GM18517 (cell line): Measurements from ENCODE around the gene FAM76A.
"Not testable (repeated sequence)": the region's sequence is repeated elsewhere in the genome, so short reads cannot be mapped to it uniquely, and the experiment has no call there.

ENCODE experiments used
- ATAC-seq: cut with Tn5 transposase; IDR thresholded peaks from one replicate; pipeline ENCODE4 v1.9.1; 2021; ENCODE audit warnings: mild to moderate bottlenecking, moderate library complexity; ENCODE audit not compliant: unreplicated experiment

Gene FAM76A

DNA sequence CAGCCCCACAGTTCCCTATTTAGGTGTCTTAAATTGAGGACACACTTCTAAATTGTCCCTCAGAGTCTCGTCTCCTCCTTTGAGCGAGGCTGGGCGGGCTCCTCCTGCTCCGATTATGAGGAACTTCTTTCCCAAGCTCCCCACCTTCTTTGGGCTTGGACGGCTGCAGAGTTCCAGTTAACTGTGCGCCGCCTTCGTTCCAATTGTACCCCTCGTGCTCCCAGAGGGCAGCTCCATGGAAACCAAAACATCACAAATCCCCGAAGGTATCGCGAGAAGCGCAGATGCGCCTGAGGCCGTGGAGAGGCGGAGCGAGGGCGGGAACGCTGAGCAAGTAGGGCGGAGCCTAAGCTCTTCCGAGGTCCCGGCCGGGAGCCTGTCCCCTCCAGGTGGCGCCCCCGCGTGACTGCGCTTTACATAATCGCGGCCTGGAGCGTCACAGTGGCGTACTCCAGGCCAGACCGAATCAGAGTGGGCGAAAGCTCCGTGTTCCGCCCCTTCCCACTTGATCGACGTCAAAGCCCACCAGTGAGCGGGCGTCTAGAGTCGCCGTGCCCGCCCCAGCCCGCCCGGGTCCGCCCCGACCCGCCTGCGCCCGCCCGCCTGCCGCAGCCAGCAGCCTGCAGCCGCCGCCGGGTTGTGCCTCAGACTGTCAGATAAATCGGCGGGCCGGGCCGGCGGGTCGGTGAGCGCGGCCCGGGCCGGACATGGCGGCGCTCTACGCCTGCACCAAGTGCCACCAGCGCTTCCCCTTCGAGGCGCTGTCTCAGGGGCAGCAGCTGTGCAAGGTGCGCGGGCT is at the start of gene FAM76A:
Gene FAM76A, plus strand, starts transcription at position 588 of the 799 bp plus-strand sequence. Its CDS starts 120 bp downstream, at position 708.
- ATAC-seq, result peak; percentile 95

DNA sequence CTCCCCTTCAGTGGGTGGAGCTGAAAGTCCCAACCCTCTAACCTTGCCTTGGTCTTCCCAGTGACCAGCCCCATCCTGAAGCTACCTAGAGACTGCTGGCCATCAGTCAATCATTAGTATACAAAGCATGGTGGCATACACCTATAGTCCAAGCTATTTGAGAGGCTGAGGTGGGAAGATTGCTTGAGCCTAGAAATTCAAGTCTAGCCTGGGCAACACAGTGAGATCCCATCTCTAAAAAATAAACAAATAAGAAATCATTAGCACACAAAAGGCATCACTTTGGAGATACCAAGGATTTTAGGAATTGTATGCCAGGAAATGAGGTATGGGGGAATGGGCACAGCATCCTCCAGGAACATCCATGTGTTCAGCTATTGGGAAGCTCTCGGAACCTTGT is 49.4 kb upstream of the FAM76A start:
- no peak for ATAC-seq

- no peak for ATAC-seq
These were observed 47.0 kb upstream of the FAM76A start for GRCh38 chr1:27678747-27679146.

- ATAC-seq, result not testable (repeated sequence)
These were observed 45.5 kb upstream of the FAM76A start for GRCh38 chr1:27680225-27680791.

GRCh38 chr1:27681580-27681979 is 44.2 kb upstream of the FAM76A start:
- not testable (repeated sequence) for ATAC-seq

GRCh38 chr1:27682351-27682944 is 43.3 kb upstream of the FAM76A start:
- ATAC-seq, result no peak

DNA sequence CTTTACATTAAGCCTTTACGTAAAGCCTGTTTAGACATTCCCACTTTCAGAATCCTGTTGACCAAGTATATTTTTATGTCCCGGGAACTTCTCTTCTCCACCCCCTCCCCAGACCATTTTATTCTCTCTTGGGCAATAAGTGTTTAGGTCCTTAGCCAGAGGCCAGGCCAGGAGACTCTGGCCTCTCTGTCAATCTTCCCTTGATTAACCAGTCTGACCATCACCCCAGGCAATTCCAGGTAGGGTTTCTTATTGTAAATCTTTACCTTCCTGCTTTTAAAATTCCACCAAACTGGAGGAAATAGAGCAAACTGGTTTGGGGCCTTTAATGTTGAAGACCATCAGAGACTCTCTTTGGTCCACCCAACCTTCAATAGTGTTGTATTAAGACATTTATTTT is 41.6 kb upstream of the FAM76A start:
- ATAC-seq, result no peak

GRCh38 chr1:27686223-27686990 is 39.4 kb upstream of the FAM76A start:
- no peak for ATAC-seq

DNA sequence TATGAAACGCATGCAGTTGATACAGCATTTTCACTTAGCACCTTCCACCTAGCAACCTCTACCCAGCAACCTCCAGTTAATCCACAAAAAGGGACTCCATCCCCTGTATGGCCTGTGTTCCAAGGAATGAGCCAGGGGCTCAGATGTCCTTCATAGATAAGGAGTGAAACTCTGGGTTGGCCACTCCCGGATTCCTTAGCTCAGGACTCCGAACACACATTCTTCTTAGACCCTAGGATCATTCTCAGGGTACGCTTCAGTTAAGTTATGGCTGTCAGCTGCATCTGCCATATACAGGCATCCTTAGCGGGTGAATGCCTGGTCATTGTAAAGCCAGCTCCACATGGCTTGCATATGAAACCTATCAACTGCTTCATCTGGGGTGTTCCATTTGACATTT is 37.9 kb upstream of the FAM76A start:
- ATAC-seq, result no peak

DNA sequence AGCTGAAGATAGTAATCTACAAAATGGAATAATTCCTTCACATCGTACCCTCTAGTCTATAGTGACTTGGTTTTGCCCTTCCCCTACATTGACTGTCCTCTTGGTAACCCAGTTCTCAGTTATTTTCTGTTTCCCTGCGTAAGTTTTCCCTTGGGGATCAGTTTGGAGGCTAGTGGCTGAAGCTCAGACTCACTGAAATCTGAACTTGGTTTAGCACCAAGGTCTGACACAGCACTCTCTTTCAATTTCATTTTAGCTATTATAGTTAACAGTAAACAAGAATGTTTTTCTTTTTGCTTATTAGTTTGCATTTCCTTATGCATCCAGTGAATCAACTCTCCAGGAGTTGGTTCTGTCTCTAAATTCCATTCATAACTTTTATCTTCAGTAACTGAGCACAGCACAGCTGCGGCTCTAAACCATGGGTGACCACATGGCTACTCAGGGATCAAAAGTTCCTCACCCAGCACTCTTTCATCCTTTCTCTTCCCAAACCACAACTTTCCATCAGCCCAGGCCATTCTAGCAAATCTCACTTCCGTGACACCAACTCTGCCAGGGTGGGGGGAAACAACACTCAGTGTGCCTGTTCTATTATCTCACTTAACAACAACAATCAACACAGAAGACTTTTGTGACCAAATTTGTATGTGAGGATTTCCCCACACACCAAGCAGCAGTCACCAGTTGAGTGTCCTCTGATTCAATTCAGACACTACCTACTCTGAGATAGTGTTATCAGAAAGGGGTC is 36.2 kb upstream of the FAM76A start:
- ATAC-seq, result no peak

DNA sequence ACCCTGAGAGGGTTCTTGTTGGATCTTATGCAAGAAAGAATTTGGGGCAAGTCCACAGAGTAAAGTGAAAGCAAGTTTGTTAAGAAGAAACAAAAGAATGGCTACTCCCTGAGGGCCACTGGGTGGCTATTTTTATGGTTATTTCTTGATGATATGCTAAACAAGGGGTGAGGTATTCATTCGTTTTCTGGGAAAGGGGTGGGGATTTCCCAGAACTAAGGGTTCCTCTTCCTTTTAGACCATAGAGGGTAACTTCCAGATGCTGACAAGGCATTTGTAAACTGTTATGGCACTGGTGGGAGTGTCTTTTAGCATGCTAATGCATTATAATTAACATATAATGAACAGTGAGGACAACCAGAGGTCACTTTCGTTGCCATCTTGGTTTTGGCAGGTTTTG is 35.6 kb upstream of the FAM76A start:
- ATAC-seq, result no peak

- ATAC-seq, result not testable (repeated sequence)
These were observed 28.9 kb upstream of the FAM76A start for GRCh38 chr1:27696835-27697234.

DNA sequence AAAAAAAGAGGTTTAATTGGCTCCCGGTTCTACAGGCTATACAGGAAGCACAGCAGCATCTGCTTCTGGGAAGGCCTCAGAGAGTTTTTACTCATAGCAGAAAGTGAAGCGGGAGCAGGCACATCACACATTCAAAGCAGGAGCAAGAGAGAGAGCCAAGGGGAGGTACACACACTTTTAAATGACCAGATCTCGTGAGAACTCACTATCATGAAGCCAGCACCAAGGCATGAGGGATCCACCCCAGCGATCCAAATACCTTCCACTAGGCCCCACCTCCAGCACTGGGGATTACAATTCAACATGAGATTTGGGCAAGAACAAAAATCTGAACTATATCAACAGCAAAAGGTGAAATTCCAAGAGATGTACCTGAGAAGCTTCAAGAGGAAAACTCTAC is 20.8 kb upstream of the FAM76A start:
- ATAC-seq, result no peak

- ATAC-seq, result no peak
These were observed 20.2 kb upstream of the FAM76A start for GRCh38 chr1:27705545-27705944.

DNA sequence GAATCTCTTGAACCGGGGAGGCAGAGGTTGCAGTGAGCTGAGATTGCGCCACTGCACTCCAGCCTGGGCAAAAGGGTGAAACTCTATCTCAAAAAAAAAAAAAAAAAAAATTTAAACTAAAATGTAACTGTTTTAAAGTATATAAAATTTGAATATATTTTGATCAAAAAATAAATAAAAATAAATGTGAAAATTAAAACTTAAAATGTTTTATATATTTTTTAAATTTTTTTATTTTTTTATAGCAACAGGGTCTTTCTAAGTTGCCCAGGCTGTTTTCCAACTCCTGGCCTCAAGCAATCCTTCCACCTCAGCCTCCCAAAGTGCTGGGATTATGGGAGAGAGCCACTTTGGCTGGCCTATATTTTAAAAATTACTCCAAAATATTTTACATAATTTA is 15.2 kb upstream of the FAM76A start:
- ATAC-seq, result no peak

- ATAC-seq, result no peak
These were observed 12.5 kb upstream of the FAM76A start for GRCh38 chr1:27713139-27713725.

DNA sequence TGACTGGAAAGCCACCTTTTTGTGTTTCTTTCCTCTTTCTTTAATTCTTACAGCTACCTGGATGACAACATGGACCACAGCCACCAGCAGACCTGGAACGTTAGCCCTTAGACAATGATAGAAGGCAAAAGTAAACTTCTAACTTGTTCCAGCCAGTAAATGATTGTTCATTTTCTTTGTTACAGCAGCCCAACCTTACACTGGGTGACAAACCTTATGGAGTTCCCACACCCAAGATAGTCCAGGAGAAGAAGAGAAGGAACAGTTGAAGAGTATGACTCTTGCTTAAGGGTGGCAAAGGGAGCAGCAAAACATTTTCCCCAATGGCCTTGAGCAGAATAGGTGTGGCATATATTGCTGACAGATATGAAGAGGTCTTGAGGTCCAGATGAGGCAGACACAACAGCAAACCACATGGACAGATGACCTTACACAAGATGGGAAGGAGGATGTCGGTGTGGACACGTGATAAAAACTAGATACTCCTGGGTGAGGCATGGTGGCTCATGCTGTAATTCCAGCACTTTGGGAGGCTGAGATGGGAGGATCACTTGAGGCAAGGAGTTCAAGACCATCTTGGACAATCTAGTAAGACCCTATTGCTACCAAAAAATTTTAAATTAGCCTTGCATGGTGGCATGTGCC is 11.8 kb upstream of the FAM76A start:
- no peak for ATAC-seq

DNA sequence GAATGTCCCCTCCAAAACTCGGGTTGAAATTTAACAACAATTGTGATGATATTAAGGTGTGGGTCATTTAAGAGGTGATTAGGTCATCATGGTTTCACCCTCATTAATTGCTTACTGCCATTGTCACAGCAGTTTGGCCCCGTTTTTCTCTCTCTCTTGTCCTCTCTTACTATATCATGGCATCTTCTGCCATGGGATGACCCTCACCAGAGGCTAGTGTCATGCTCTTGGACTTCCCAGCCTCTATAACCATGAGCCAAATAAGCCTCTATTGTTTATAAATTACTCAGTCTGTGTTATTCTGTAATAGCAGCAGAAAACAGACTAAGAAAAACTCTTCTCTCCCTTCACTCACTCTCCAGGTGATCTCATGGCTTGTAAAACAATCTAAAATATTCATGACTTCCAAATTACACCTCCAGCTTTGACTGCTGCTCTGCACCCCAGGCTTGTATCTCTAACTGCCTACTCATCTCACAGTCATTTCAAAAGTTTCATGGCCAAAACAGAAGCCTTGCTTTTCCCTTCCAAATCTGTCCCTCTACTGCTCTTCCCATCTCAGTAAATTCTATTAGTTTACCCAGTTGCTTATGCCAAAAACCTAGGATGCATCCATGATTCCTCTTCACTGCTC is 9.4 kb upstream of the FAM76A start:
- ATAC-seq, result no peak
